Left ventricle myocardium inferior (tissue), 1 donor: Measurements from ENCODE around the gene DYNLL2. TPM values are rescaled to one million over a fixed set of nuclear protein-coding genes. Genes with fewer than 3 reads are reported as not detected.
"Not testable (repeated sequence)": the region's sequence is repeated elsewhere in the genome, so short reads cannot be mapped to it uniquely, and the experiment has no call there.

Source experiments
- DNase-seq: peaks from one replicate; pipeline ENCODE4 v3.0.0-alpha.2; 2020
- H3K27ac ChIP-seq: fragments of 200-600 bp; replicated peaks from 2 replicates; pipeline ENCODE4 v1.8.0; 2021
- H3K27me3 ChIP-seq: fragments of 200-600 bp; 2 replicates; pipeline ENCODE4 v1.8.0; 2021; ENCODE audit warnings: low read depth
- H3K36me3 ChIP-seq: fragments of 200-600 bp; 2 replicates; pipeline ENCODE4 v1.8.0; 2021
- H3K4me1 ChIP-seq: fragments of 200-600 bp; 2 replicates; pipeline ENCODE4 v1.8.0; 2021
- H3K4me3 ChIP-seq: fragments of 200-600 bp; 2 replicates; pipeline ENCODE4 v1.8.0; 2021; ENCODE audit warnings: mild to moderate bottlenecking, moderate library complexity
- H3K9me3 ChIP-seq: fragments of 200-600 bp; replicated peaks from 2 replicates; pipeline ENCODE4 v1.8.0; 2021
- CTCF ChIP-seq: fragments of 200-600 bp; IDR thresholded peaks from 2 replicates; pipeline ENCODE4 v1.8.0; 2021; ENCODE audit warnings: antibody characterized with exemption, mild to moderate bottlenecking, borderline replicate concordance
- intact Hi-C: fragments of 100-400 bp; cut with micrococcal nuclease; formaldehyde crosslinking; loops from one replicate; pipeline ENCODE4 v1.11.0; 2022
- total RNA-seq: library from RNA; stranded (reverse); fragmentation: NEBNext Ultra II Directional; extraction: Animal tissue kit (Norgen Biotek cat#: 25700); gene quantifications from one replicate; pipeline ENCODE4 v1.2.1, GENCODE V29; 2021
- donor health status: DM: no; HTN: yes; CAD: no; lungs with severe emphysema.

DYNLL2 gene
- total RNA-seq, 1 donor from 2014 or later: 93.5 TPM

- DNase-seq: no peak
- H3K36me3 ChIP-seq: no peaks in the 10 kb centered on the region
- no peaks in the 10 kb centered on the region for H3K4me1 ChIP-seq
- no peak overlapping the region for H3K27ac ChIP-seq
- intact Hi-C loops: no loop called here
- TF ChIP-seq CTCF: no peak
- no peak overlapping the region for H3K4me3 ChIP-seq
- no peaks in the 10 kb centered on the region for H3K27me3 ChIP-seq
- H3K9me3 ChIP-seq: no peaks in the 10 kb centered on the region
These were observed 17.3 kb downstream of the DYNLL2 start for GRCh38 chr17:58100506-58100905.

- H3K4me1 ChIP-seq, H3K9me3 ChIP-seq, H3K27me3 ChIP-seq, H3K36me3 ChIP-seq, H3K27ac ChIP-seq, intact Hi-C loops, DNase-seq, H3K4me3 ChIP-seq: not testable (repeated sequence)
These were observed 18.7 kb downstream of the DYNLL2 start for GRCh38 chr17:58101898-58102297.

GRCh38 chr17:58105093-58105492, 21.9 kb downstream of the DYNLL2 start:
- no peaks in the 10 kb centered on the region for H3K27me3 ChIP-seq
- no peaks in the 10 kb centered on the region for H3K9me3 ChIP-seq
- no peak overlapping the region for H3K4me3 ChIP-seq
- H3K27ac ChIP-seq: no peak overlapping the region
- H3K36me3 ChIP-seq: no peaks in the 10 kb centered on the region
- no peaks in the 10 kb centered on the region for H3K4me1 ChIP-seq
- TF ChIP-seq CTCF: no peak
- DNase-seq: no peak
- intact Hi-C loops: no loop called here

- H3K4me1 ChIP-seq: no peaks in the 10 kb centered on the region
- no peak for TF ChIP-seq CTCF
- no peaks in the 10 kb centered on the region for H3K9me3 ChIP-seq
- H3K4me3 ChIP-seq: no peak overlapping the region
- no peak for DNase-seq
- no peaks in the 10 kb centered on the region for H3K36me3 ChIP-seq
- no peak overlapping the region for H3K27ac ChIP-seq
- intact Hi-C loops: no loop called here
- no peaks in the 10 kb centered on the region for H3K27me3 ChIP-seq
These were observed 24.1 kb downstream of the DYNLL2 start for GRCh38 chr17:58107306-58107705.

- intact Hi-C loops: no loop called here
- H3K9me3 ChIP-seq: no peaks in the 10 kb centered on the region
- TF ChIP-seq CTCF: no peak
- no peaks in the 10 kb centered on the region for H3K27me3 ChIP-seq
- no peaks in the 10 kb centered on the region for H3K4me1 ChIP-seq
- no peak for DNase-seq
- no peak overlapping the region for H3K27ac ChIP-seq
- no peak overlapping the region for H3K4me3 ChIP-seq
- no peaks in the 10 kb centered on the region for H3K36me3 ChIP-seq
These were observed 26.0 kb downstream of the DYNLL2 start for GRCh38 chr17:58109197-58109596.

GRCh38 chr17:58110012-58110411, 26.8 kb downstream of the DYNLL2 start:
- intact Hi-C loops: loop anchor here (10.0 kb wide), 2 partner anchors 105 to 255 kb away; partner anchors contain the start of genes MRPS23 and SRSF1
- Histone ChIP-seq H3K27ac (no peak overlapping the region), H3K4me1 (no peaks in the 10 kb centered on the region), H3K9me3 (no peaks in the 10 kb centered on the region), H3K4me3 (no peak overlapping the region), H3K36me3 (no peaks in the 10 kb centered on the region), H3K27me3 (peaks cover 2% of the 10 kb centered on the region)
- TF ChIP-seq CTCF: no peak
- no peak for DNase-seq
